Mesendoderm (in vitro differentiated cells): Measurements from ENCODE around the gene KLHL9.

Experiments used
- DNase-seq: peaks from one replicate; pipeline ENCODE4 v3.0.0; 2013
- H2AK5ac ChIP-seq: 2 replicates; pipeline ENCODE4 v1.6.1; 2013; ENCODE audit warnings: low read length, inconsistent platforms
- H2BK120ac ChIP-seq: 2 replicates; pipeline ENCODE4 v1.6.1; 2013; ENCODE audit warnings: low read depth, mild to moderate bottlenecking, low read length, moderate library complexity, mixed read lengths
- H2BK15ac ChIP-seq: replicated peaks from 2 replicates; pipeline ENCODE4 v1.6.1; 2013; ENCODE audit warnings: low read depth, mild to moderate bottlenecking, moderate library complexity
- H2BK5ac ChIP-seq: 2 replicates; pipeline ENCODE4 v1.6.1; 2013; ENCODE audit warnings: low read length, inconsistent platforms
- H3K18ac ChIP-seq: 2 replicates; pipeline ENCODE4 v1.6.1; 2013; ENCODE audit warnings: mild to moderate bottlenecking, low read length, mixed read lengths
- H3K23ac ChIP-seq: one replicate; pipeline ENCODE4 v1.6.1; 2013; ENCODE audit warnings: low read length
- H3K27ac ChIP-seq: 2 replicates; pipeline ENCODE4 v1.5.1; 2013; ENCODE audit warnings: low read depth, mild to moderate bottlenecking, inconsistent platforms, low read length, moderate library complexity
- H3K27me3 ChIP-seq: 2 replicates; pipeline ENCODE4 v1.6.1; 2013; ENCODE audit warnings: low read length, control low read depth, mild to moderate bottlenecking, inconsistent platforms; ENCODE audit not compliant: insufficient read depth, poor library complexity
- H3K36me3 ChIP-seq: 2 replicates; pipeline ENCODE4 v1.6.1; 2013; ENCODE audit warnings: low read length, inconsistent platforms; ENCODE audit not compliant: control insufficient read depth, insufficient read depth
- H3K4ac ChIP-seq: one replicate; pipeline ENCODE4 v1.6.1; 2013; ENCODE audit warnings: low read depth, mild to moderate bottlenecking, low read length, moderate library complexity
- H3K4me1 ChIP-seq: 2 replicates; pipeline ENCODE4 v1.6.1; 2013; ENCODE audit warnings: low read depth, low read length, inconsistent platforms; ENCODE audit not compliant: control insufficient read depth
- H3K4me2 ChIP-seq: 2 replicates; pipeline ENCODE4 v1.6.1; 2013; ENCODE audit warnings: low read length
- H3K4me3 ChIP-seq: 2 replicates; pipeline ENCODE4 v1.5.1; 2013; ENCODE audit warnings: mild to moderate bottlenecking, low read length
- H3K56ac ChIP-seq: one replicate; pipeline ENCODE4 v1.6.1; 2013; ENCODE audit warnings: low read length
- H3K79me1 ChIP-seq: 2 replicates; pipeline ENCODE4 v1.6.1; 2013; ENCODE audit warnings: low read length, inconsistent platforms
- H3K79me2 ChIP-seq: 2 replicates; pipeline ENCODE4 v1.6.1; 2013; ENCODE audit warnings: mild to moderate bottlenecking, low read length; ENCODE audit not compliant: control insufficient read depth, insufficient read depth
- H3K9ac ChIP-seq: 2 replicates; pipeline ENCODE4 v1.6.1; 2013; ENCODE audit warnings: low read length, inconsistent platforms
- H4K5ac ChIP-seq: one replicate; pipeline ENCODE4 v1.6.1; 2013; ENCODE audit warnings: low read length
- H4K8ac ChIP-seq: one replicate; pipeline ENCODE4 v1.6.1; 2013; ENCODE audit warnings: low read depth, mild to moderate bottlenecking, control low read depth, low read length, moderate library complexity
- WGBS: extraction: QIAGEN DNeasy Blood & Tissue Kit; methylation state at CpG from one replicate; pipeline ENCODE4 v1.1.7; 2013; ENCODE audit warnings: low lambda C conversion rate, missing lambda C conversion rate; ENCODE audit not compliant: insufficient coverage; ENCODE audit errors: extremely low coverage; 5-methylcytosine and 5-hydroxymethylcytosine counted together

KLHL9 gene

GRCh38 chr9:21322911-21323461 lies 12.2 kb downstream of the KLHL9 start:
- Histone ChIP-seq H3K27ac (no peak overlapping the region), H3K9ac (no peak overlapping the region), H2AK5ac (no peak overlapping the region), H4K5ac (no peak overlapping the region), H3K56ac (no peak overlapping the region), H3K4me2 (no peak overlapping the region), H3K4ac (no peak overlapping the region), H4K8ac (no peak overlapping the region), H3K79me2 (no peaks in the 10 kb centered on the region), H3K4me3 (no peak overlapping the region), H3K79me1 (no peaks in the 10 kb centered on the region), H2BK15ac (no peak overlapping the region), H3K36me3 (no peaks in the 10 kb centered on the region), H2BK5ac (no peak overlapping the region), H3K18ac (no peak overlapping the region), H3K4me1 (no peaks in the 10 kb centered on the region), H3K27me3 (no peaks in the 10 kb centered on the region), H2BK120ac (no peak overlapping the region), H3K23ac (no peak overlapping the region)
- no CpG with 5 or more reads among the region's 5 CpGs for WGBS
- DNase-seq, result no peak

GRCh38 chr9:21320465-21320864 lies 14.7 kb downstream of the KLHL9 start:
- Histone ChIP-seq H3K23ac (no peak overlapping the region), H3K18ac (no peak overlapping the region), H2AK5ac (no peak overlapping the region), H3K4ac (no peak overlapping the region), H2BK15ac (no peak overlapping the region), H3K27ac (no peak overlapping the region), H2BK120ac (no peak overlapping the region), H3K4me1 (no peaks in the 10 kb centered on the region), H3K27me3 (no peaks in the 10 kb centered on the region), H4K5ac (no peak overlapping the region), H3K79me2 (no peaks in the 10 kb centered on the region), H3K56ac (no peak overlapping the region), H3K4me3 (no peak overlapping the region), H3K79me1 (no peaks in the 10 kb centered on the region), H3K4me2 (no peak overlapping the region), H4K8ac (no peak overlapping the region), H2BK5ac (no peak overlapping the region), H3K9ac (no peak overlapping the region), H3K36me3 (no peaks in the 10 kb centered on the region)
- WGBS, result no CpG with 5 or more reads among the region's 2 CpGs
- no peak for DNase-seq

- no peak overlapping the region for H3K56ac ChIP-seq
- no peak overlapping the region for H2AK5ac ChIP-seq
- no peak overlapping the region for H3K23ac ChIP-seq
- H3K4ac ChIP-seq, result no peak overlapping the region
- no peak overlapping the region for H4K8ac ChIP-seq
- H3K4me3 ChIP-seq, result no peak overlapping the region
- no peaks in the 10 kb centered on the region for H3K36me3 ChIP-seq
- no peak overlapping the region for H2BK120ac ChIP-seq
- H3K9ac ChIP-seq, result no peak overlapping the region
- no peaks in the 10 kb centered on the region for H3K4me1 ChIP-seq
- H2BK15ac ChIP-seq, result no peak overlapping the region
- H3K4me2 ChIP-seq, result no peak overlapping the region
- DNase-seq, result peak; percentile 41
- H3K79me2 ChIP-seq, result no peaks in the 10 kb centered on the region
- H2BK5ac ChIP-seq, result no peak overlapping the region
- no CpG with 5 or more reads among the region's 7 CpGs for WGBS
- no peak overlapping the region for H4K5ac ChIP-seq
- no peak overlapping the region for H3K18ac ChIP-seq
- H3K27me3 ChIP-seq, result no peaks in the 10 kb centered on the region
- H3K79me1 ChIP-seq, result no peaks in the 10 kb centered on the region
- no peak overlapping the region for H3K27ac ChIP-seq
These were observed 17.0 kb downstream of the KLHL9 start for GRCh38 chr9:21317956-21318923.

GRCh38 chr9:21316860-21317259 lies 18.3 kb downstream of the KLHL9 start:
- Histone ChIP-seq H3K18ac (no peak overlapping the region), H2BK120ac (no peak overlapping the region), H3K27me3 (no peaks in the 10 kb centered on the region), H3K23ac (no peak overlapping the region), H3K79me2 (no peaks in the 10 kb centered on the region), H3K4me1 (no peaks in the 10 kb centered on the region), H3K4ac (no peak overlapping the region), H3K9ac (no peak overlapping the region), H3K27ac (no peak overlapping the region), H2AK5ac (no peak overlapping the region), H2BK15ac (no peak overlapping the region), H3K79me1 (no peaks in the 10 kb centered on the region), H3K36me3 (no peaks in the 10 kb centered on the region), H3K56ac (no peak overlapping the region), H4K8ac (no peak overlapping the region), H3K4me2 (no peak overlapping the region), H4K5ac (no peak overlapping the region), H2BK5ac (no peak overlapping the region), H3K4me3 (no peak overlapping the region)
- DNase-seq, result no peak
- no CpG with 5 or more reads among the region's 3 CpGs for WGBS

GRCh38 chr9:21316032-21316842 lies 19.0 kb downstream of the KLHL9 start:
- Histone ChIP-seq H3K36me3 (no peaks in the 10 kb centered on the region), H2AK5ac (no peak overlapping the region), H3K4me2 (no peak overlapping the region), H2BK15ac (no peak overlapping the region), H3K9ac (no peak overlapping the region), H3K4me3 (no peak overlapping the region), H4K5ac (no peak overlapping the region), H3K56ac (no peak overlapping the region), H3K23ac (no peak overlapping the region), H3K4me1 (no peaks in the 10 kb centered on the region), H2BK120ac (no peak overlapping the region), H3K4ac (no peak overlapping the region), H3K18ac (no peak overlapping the region), H4K8ac (no peak overlapping the region), H3K27ac (no peak overlapping the region), H3K79me1 (no peaks in the 10 kb centered on the region), H2BK5ac (no peak overlapping the region), H3K79me2 (no peaks in the 10 kb centered on the region), H3K27me3 (no peaks in the 10 kb centered on the region)
- DNase-seq, result no peak
- WGBS, result no CpG with 5 or more reads among the region's 8 CpGs
